ENCODE results near the gene CYB5A.

DNA sequence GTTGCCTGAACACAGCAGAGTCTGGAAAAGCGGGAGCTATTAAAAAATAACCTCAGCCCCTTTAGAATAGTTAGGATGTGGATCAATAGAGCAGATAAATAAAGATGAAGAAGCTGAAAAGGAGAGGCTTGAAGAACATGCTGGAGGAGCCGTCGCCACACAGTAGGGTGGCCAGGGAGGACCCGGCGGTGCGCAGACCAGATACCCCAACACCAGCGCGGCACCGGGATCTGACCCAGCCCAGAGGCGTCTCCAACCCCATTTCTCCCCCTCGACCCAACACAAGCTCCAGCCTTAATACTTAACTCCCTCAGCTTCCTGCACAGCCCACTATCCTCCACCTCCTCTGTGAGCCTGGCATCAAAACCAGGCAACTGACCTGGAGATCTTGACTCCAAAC lies 16.0 kb downstream of the CYB5A start:
- TF ChIP-seq, protein P1, sequence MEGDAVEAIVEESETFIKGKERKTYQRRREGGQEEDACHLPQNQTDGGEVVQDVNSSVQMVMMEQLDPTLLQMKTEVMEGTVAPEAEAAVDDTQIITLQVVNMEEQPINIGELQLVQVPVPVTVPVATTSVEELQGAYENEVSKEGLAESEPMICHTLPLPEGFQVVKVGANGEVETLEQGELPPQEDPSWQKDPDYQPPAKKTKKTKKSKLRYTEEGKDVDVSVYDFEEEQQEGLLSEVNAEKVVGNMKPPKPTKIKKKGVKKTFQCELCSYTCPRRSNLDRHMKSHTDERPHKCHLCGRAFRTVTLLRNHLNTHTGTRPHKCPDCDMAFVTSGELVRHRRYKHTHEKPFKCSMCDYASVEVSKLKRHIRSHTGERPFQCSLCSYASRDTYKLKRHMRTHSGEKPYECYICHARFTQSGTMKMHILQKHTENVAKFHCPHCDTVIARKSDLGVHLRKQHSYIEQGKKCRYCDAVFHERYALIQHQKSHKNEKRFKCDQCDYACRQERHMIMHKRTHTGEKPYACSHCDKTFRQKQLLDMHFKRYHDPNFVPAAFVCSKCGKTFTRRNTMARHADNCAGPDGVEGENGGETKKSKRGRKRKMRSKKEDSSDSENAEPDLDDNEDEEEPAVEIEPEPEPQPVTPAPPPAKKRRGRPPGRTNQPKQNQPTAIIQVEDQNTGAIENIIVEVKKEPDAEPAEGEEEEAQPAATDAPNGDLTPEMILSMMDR (IDR thresholded peaks at IDR 0.05), result no peak
- TF ChIP-seq POLR2A (IDR thresholded peaks at IDR 0.05), result no peak
